HG03442 (cell line): ENCODE measurements around the gene C16orf95.

Experiments used
- ATAC-seq: cut with Tn5 transposase; IDR thresholded peaks from one replicate; pipeline ENCODE4 v1.9.1; 2021; ENCODE audit warnings: mild to moderate bottlenecking, moderate library complexity; ENCODE audit not compliant: unreplicated experiment

Gene C16orf95

DNA sequence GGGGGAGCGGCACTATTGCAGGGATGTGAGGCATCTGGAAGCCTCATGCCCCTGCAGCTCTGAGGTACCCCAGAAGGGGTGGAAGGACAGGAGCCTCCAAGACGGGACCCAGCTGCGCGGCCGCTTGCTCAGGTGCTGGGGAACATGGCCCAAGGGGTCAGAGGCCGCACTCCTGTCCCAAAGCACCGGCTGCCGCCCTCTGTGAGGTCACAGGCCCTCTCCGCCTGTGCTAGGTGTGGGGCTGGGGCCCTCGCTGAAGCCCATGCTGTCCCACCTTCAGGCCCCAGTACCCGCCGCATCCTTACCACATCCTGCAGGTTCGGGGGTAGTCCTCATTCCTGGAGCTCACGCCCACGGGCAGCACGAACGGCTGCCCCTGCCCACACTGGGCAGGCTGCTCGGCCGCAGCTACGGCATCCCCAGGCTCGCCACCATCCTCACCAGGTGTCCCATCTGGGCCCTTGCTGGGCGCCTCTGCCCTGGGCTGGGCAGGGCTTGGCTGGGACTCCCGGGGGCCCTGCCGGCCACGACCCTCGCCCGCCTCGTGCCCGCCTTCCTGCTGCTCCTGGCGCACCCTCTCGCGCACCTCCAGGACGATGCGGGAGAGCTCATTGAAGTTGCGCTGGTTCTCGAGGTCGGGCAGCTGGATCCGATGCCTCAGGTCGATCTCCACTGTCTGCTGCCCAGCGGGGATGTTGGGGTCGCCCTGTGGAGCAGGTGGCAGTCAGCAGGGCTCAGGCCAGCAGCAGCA lies 16.6 kb upstream of the C16orf95 start:
- ATAC-seq = no peak

DNA sequence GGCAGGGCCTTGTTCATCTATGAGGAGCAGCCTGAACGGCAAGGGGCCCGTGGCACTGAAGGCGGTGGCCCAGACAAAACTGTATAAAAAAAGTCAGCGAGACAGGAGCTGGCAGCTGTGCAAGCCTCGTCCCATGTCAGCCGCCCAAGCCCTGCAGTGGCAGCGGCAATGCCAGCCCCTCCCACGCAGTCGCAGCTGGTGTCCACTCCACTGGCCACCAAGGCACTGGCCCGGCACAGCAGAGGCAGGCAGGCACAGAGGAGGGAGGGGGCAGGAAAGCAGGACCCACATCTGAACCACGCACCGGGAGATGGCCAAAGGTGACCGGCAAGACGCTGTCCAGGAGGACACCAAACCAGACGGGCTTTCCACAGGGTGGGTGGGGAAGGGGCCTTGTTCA lies 15.9 kb upstream of the C16orf95 start:
- ATAC-seq = no peak

DNA sequence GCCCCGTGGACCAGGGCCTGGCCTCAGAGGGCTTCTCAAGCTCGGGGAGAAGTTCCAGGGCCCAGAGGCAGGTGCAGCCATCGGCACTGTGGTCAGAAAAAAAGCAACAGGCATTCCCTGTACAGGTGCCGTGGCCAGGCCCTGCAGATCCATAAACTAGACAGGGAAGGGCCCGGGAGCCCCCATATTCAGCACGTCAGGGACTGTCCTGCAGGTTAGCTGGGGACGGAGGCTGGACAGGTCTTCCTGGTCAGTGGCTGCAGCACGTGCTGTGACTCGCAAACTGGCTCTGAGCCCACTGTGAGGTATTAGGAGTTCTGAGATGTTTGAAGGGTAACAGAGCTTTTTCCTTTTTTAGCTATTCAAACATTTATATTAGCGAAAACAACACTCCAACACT lies 15.0 kb upstream of the C16orf95 start:
- no peak for ATAC-seq

DNA sequence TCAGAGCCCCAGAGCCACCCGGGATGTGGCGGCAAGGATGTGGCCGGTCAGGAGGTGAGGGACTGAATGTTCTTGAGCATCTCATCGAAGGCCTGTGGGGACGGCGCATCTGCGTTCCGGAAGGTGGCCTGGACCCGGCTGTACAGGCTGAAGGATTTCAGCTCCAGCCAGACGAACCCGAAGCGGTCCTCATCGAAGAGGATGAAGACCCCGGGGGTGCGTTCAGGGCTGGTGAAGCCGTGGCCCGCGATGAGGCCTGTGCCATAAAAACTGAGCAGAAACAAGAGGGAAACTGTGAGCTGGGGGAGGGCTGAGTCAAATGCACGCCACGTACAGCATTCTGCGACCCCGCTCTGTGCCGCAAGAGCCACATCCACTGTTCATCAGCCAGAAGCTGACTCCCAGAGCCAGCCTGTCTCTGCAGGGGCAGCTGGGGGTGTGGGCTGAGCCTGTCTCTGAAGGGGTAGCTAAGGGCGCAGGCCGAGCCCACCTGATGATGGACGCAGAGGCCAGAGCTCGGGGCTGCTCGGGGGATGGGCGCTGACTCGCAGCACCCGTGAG lies 14.1 kb upstream of the C16orf95 start:
- ATAC-seq = no peak

DNA sequence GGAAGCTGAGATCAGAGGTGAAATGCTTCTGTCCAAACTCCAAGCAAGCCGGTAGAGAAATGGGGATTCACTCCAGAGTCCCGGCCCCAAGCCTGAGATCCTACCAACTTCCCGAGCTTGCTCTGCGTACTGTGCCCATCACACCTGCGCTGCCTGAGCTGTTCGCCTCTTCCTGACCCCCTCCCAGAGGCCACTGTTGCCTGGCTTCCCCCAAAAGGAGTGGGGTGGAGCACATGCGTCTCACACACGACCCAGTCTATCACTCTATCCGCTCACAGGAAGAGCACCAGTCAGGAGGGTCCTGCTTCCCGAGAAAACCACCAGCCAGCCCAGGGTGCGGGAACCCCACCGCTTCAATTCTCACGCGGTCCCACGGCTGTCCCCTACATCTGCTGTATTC lies 13.5 kb upstream of the C16orf95 start:
- no peak for ATAC-seq

DNA sequence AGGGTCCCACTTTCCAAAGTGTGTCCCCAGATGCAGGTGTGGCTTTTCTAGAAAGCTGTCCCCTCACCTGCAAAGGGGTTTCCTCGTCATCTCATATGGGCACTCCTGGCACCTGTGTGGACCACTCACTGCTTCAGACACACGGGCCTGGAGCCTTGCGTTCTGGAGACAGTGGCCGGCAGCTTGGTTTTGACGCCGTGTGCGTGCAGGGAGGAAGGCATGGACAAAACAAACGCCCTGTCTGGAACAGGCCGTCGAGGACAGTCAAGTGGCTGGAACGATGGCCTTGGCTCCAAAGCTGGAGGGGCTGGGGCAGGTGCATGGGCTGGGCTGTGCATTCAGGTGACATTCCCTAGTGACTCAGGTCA lies 13.0 kb upstream of the C16orf95 start:
- ATAC-seq = no peak

DNA sequence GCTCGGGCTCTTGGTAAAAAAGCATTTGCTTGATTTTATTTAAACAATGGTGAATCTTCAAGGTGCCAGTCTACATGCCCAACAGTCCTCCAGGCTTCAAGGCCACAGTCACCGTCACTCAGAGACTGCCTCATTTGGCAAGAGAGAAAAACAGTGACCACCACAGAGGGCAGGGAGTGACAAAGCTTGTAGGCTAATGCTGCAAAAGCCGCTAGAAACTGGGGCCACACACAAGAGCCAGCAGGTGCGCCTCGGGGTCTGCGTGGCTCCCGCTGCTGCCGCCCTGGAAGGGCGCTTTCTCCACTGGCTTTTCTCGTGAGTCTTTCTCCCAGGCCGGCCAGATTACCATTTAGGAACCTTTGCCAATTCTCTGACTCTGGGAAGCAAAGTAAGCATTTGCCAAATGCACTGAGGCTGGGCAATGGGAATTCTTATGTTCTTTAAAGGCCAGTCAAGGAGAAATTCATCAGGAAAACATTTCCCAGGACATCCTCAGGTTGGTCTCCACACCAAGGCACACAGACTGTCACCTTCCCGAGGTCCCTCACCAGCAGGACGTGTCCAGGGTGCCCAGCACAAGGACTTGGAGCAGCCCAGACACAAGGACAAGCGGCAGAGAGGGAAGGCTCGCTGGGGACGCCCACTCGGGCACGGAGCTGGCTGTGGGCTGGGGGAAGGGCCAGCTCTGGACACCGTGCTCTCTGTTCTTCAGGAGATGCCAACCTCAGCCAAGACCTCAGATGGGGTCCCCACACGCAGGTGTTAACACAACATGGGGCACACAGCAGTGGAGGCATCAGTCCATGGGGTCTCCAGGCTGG lies 12.5 kb upstream of the C16orf95 start:
- ATAC-seq = no peak

DNA sequence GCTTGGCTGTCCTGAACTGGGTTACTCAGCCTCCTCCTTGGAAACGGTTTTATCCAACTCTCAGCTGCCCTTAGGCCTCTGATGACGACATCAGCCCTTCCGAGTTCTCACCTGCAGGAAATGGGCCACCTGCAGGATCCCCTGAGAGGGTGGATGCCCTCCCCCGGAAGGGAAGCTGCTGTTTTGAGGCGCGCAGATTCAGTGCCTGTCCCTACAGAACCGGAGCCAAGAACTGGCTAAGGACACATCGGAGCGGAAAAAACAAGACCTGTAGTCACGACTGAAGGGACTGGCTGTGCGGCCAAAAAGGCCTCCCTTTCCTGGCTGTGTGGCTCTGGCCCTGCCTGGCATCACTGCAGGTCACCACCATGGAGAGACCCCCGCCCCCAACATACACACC lies 11.7 kb upstream of the C16orf95 start:
- ATAC-seq = no peak

DNA sequence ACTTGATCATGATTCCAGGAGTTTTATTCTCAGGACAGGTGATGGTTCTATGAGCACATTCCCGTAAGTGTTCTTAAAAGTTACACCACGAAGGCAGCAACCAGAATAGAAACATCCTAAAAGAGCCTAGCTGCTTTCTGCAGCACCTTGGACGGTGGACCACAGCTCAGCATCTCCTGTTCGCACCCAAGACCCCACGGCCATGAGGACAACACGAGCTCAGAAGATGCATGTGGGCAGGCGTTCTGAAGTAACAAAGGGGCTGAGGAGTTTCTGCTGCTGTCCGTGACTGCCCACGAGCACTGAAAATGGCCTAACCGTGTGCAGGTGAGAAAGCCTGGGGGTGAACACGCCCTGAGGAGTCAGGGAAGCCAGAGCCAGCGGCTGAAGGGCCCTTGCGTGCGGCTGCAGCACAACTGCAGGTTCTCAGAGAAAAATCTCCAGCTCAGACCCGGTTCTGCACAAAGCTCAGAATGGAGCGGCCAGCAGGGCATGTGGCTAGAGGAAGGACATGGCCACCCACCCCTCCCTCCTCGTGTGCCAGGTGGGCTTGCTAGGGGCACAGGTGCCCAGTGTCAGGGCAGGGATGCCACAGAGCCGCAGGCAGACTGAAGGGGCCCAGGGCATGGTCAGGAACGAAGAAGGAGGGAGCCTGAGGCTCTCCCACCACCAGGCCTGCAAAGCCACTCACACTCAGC lies 10.8 kb upstream of the C16orf95 start:
- no peak for ATAC-seq

DNA sequence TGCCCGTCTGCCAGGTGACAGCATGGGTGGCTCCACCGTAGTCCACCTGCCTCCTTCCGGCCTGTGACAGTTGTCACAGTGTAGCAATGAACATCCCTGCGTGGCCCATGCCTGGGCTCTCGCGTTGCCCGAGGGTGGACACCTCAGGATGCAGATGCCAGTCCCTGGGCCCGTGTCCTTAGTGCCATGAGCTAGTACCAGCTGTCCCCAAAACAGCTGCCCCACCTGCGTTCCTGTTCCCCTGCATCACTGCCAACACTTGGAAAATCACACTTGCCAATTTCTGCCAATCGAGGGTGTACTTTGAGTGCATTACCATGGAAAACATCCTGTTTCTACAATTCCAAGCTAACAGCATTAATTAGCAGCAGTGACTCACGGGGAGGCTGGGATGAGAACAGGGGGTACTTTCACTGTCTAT lies 9.0 kb upstream of the C16orf95 start:
- ATAC-seq = no peak

DNA sequence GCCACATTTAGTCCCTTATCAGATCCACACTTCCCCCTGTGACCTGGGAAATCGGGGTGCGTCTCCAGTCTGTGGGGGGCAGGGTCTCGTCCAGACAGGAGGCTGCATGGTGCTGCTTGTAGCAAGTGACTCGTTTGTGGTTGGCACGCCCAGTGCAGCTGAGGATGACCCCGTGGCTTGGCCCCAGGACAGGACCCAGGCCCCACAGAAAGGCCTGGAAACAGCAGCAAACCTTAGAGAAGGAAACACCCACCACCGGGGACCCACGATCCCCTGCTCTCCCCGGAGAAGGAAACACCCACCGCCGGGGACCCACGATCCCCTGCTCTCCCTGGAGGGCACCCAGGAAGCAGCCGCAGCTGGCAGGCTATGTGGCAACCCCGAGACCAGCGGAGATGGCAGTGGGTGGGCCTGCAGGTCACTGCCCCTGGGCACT lies 8.2 kb upstream of the C16orf95 start:
- no peak for ATAC-seq

DNA sequence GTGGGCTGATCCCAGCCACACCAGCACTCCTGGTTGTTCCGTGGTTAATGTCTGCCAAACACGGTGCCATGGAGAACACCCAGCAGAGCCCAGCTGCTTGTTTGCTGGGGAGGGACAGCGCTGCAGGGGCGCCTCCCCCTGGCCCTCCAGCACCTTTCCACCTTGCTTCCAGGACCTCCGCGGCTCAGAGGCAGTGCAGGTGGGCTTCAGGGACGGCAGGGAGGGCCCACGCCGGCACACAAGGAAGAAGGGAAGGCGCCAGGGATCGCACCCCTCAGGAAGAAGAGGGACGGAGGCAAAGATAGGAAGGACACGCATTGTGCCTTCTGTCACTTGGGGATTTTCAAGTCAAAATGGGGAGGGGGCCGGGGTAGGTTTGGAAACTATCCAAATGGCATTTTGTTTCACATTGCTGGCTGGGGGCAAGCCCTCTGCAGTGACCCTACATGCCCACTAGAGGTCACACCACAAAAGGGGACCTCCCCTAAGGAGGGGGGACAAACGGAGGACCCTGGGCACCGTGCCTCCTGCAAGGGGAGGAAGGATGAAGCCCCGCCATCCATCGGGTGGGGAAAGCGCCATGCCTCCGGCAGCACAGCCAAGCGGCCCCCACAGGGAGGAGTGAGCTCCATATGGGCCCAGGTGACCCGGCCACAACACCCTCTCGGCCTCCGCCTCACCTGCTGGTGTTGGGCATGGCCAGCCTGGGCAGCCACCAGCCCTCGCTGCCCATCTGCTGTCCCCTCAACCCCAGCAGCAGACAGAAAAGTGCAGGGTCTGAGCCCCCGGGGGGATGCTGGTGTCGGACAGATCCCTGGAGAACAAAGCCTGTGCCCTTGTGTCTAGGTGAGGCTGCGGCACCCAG lies 7.5 kb upstream of the C16orf95 start:
- ATAC-seq = no peak

DNA sequence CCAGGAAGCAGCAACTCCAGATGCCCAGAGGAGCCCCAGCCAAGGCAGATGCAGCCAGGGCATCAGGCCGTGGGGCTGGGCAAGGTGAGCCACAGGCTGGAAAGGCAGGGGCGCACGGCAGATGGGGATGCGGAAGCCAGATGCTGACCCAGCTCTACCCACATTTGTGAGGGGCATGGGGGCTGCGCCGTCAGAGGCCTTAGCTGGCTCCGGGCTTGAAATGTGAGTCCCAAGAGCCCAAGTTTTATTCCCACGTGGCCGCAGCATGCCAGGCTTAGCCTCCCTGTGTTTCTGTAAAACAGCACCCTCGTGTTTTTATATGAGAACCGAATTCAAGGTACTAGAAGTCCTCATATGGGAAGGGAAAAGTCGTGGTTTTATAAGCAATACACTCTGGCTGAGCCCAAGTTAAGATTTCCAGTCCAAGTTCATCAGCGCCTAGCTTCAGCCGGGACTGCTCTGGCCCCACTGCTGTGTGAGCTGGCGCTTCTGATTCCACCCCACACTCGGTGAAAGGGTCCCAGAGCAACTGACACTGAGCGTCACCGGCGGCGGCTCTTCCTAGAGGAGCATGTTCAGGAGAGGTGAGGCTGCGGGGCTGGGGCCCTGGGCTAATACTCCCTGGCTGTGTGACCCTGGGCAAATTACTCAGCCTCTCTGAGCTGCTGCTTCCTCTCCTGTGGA lies 6.7 kb upstream of the C16orf95 start:
- no peak for ATAC-seq

DNA sequence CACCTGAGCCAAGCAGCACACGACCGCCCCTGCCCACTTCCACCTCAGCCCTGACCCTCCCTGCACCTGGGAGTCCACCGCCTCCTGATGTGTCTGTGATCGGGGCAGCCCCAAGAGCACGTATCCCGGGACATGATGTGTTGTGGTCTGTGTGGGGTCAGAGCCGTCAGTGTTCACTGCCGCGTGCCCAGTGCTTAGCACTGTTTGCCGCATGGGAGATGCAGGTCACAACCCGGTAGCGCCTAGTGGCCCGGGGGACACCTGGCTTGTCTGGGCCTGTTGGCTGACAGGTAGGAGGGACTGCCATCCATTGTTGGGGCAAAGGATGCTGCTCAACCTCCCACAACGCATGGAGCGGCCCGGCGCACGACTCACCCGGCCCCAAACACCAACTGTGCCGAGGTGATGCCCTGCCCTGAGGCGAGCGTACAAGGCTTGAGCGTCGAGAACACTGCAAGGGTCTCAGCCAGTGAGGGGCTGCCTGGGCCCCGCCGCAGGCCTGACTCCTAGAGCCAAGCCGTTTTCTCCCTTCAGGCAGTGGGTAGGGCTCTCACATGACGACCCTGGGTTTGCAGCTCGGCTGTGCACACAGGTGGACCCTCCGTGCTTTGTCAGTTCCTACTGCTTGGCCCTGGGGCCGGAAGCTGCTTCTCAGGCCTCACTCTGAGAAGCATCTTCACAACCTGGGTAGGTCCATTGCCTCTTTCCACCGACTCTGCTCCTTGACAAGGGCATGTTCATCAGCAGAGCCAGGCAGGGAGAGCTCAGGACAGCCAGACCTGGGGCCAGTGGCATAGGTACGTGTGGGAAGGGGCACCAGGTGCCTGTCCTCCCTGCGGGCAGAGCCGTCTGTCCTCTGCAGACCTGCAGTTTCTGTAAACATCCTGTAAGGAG lies 5.9 kb upstream of the C16orf95 start:
- no peak for ATAC-seq

DNA sequence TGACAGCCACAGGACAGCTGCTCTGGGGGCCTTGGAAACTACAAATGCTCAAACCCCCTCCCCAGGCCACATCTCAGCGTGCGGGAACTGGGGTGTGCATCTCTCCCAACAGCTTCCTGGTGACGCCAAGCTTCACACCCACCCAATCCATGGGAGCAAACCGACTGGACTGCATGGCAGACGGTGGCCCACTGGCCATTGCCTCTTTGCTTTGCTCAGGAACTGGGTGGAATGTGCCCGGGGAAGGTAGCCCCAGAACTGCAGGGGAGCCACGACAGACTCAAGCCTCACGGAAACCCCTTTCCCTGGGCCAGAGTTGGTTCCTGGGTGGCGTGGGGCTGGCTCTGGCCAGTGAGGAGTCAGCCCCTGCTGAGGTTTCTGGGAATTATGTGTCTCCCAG lies 5.2 kb upstream of the C16orf95 start:
- no peak for ATAC-seq

DNA sequence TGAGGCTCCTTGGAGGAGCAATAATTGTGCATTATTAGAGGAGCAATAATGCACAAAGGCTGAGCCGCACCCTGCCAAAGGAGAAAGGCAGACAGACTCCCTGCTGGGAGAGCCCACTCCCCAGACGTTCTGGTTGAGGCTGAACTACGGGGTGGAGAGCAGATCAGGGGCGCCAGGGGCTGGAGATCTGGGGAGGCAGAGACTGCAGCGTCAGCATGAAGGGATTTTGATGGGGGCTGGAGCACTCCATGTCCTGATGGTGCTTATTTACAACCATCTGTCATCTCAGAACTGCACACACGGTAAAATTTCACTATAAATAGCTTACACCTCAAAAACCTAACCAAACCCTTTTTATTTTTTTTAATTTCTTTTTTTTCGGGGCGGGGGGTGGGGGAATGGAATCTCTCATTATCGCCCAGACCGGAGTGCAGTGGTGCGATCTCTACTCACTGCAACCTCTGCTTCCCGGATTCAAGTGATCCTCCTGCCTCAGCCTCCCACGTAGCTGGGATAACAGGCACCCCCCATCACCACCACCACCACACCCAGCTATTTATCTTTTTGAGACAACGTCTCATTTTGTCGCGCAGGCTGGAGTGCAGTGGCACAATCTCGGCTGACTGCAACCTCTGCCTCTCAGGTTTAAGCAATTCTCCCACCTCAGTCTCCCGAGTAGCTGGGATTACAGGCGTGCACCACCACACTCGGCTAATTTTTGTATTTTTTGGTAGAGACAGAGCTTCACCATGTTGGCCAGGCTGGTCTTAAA lies 4.3 kb upstream of the C16orf95 start:
- ATAC-seq = no peak

DNA sequence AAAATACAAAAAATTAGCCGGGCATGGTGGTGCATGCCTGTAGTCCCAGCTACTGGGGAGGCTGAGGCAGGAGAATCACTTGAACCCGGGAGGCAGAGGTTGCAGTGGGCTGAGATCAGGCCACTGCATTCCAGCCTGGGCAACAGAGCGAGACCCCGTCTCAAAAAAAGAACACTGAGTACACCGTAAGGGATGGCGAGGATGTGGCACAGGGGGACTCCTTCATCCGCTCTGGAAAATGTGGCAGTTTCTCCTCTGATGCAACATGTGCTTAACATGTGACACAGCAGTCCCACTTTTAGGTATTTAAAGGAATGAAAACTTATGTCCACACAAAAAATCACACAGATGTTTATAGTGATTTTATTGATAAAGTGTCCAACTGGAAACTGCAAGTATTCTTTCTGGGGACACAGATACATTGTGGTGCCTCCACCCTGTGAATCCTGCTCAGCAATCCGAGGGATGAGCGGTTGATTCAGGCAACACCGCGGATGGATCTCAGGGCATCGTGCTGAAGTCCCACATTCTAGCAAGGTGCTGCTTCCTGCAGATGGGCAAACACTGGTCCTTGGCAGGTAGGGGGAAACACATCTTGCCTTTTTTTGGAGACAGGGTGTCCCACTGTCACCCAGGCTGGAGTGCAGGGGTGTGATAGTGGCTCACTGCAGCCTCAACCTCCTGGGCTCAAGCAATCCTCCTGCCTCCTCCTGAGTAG lies 3.5 kb upstream of the C16orf95 start:
- ATAC-seq = no peak
